Esophagus muscularis mucosa (tissue), 4 donors: ENCODE data around the gene HERC4.

Experiments
- CTCF ChIP-seq, 3 experiments: fragments of 200-600 bp in 2 of 3; fragments of 450-650 bp in 1 of 3; sonication (generic) in 2 of 3; IDR thresholded peaks; one replicate each; pipeline ENCODE4 v1.5.1; 2017 to 2019; ENCODE audit warnings: antibody characterized with exemption in 3 of 3, mild to moderate bottlenecking in 2 of 3, moderate library complexity in 1 of 3
- EP300 ChIP-seq: sonication (generic); formaldehyde crosslinking; IDR thresholded peaks from one replicate; pipeline ENCODE4 v1.6.1; 2017; ENCODE audit warnings: antibody characterized with exemption
- POLR2A ChIP-seq: fragments of 450-650 bp; IDR thresholded peaks from one replicate; pipeline ENCODE4 v1.6.1; 2017; ENCODE audit warnings: antibody characterized with exemption, moderate library complexity, mild to moderate bottlenecking, low read depth
- POLR2AphosphoS5 ChIP-seq, 2 donors: sonication (generic); formaldehyde crosslinking; IDR thresholded peaks; one replicate each; pipeline ENCODE4 v1.6.1; 2017; ENCODE audit warnings: antibody characterized with exemption in 2 of 2

- TF ChIP-seq CTCF (IDR thresholded peaks at IDR 0.05) (no peak), POLR2A (peak; percentile 76), EP300 (no peak), POLR2AphosphoS5 (IDR thresholded peaks at IDR 0.05) (peak; percentile 80 to 93)
Observed at GRCh38 chr10:68074775-68075549, at the start of gene HERC4.
